A549 (cell line): ENCODE results near the gene CDYL. TPM values are rescaled to one million over a fixed set of nuclear protein-coding genes. Genes with fewer than 3 reads are reported as not detected.

Experiments used
- ATAC-seq, 2 experiments: fragments of 200-7000 bp in 1 of 2; fragments of >200 bp in 1 of 2; cut with Nextera tagmentation in 1 of 2; cut with Tn5 transposase in 1 of 2; 3 replicates each; pipeline versions ENCODE4 v1.8.0 to v1.9.1; 2018 to 2020; ENCODE audit warnings: mild to moderate bottlenecking in 1 of 2, moderate library complexity in 1 of 2
- CTCF ChIA-PET: fragments of 300-600 bp; sonication (Branson Sonifier 250); formaldehyde crosslinking; extraction: SDS; loops from one replicate; lab custom pipeline; 2021; ENCODE audit warnings: antibody characterized with exemption, inconsistent platforms; lab: Yijun Ruan, JAX
- POLR2A ChIA-PET: fragments of 350-600 bp; formaldehyde crosslinking; extraction: SDS; loops from one replicate; lab custom pipeline; 2021; ENCODE audit warnings: antibody characterized with exemption, inconsistent platforms; lab: Yijun Ruan, JAX
- DNase-seq, 2 experiments: peaks; one replicate each; pipeline versions ENCODE4 v3.0.0 to v3.0.0-alpha.2; 2011 to 2016; ENCODE audit warnings: low read depth in 1 of 2, low spot score in 1 of 2
- FAIRE-seq: peaks from 2 replicates; lab custom pipeline; 2011; peaks lifted over from hg19 to GRCh38; lab: Jason Lieb, UNC
- H3K27ac ChIP-seq, 2 experiments: fragments of >200 bp; sonication (Bioruptor Twin); formaldehyde crosslinking; 3 replicates each; pipeline ENCODE4 v1.5.1; 2016 to 2017
- H3K4me1 ChIP-seq: fragments of >200 bp; sonication (Bioruptor Twin); formaldehyde crosslinking; 3 replicates; pipeline ENCODE4 v1.6.1; 2016
- H3K4me2 ChIP-seq: fragments of >200 bp; sonication (Bioruptor Twin); formaldehyde crosslinking; 3 replicates; pipeline ENCODE4 v1.6.1; 2016
- H3K4me3 ChIP-seq: fragments of >200 bp; sonication (Bioruptor Twin); formaldehyde crosslinking; 3 replicates; pipeline ENCODE4 v1.5.1; 2016
- H3K9me3 ChIP-seq: fragments of >200 bp; sonication (Bioruptor Twin); formaldehyde crosslinking; 3 replicates; pipeline ENCODE4 v1.6.1; 2016
- BCL3 ChIP-seq: fragments of >200 bp; sonication (Bioruptor Twin); formaldehyde crosslinking; IDR thresholded peaks from 3 replicates; pipeline ENCODE4 v1.6.1; 2016
- CBX2 ChIP-seq: fragments of 200-600 bp; sonication (generic); IDR thresholded peaks from 2 replicates; pipeline ENCODE4 v1.6.1; 2016; ENCODE audit warnings: low read depth, mild to moderate bottlenecking, borderline replicate concordance
- CHD4 ChIP-seq: fragments of 200-600 bp; sonication (generic); IDR thresholded peaks from 2 replicates; pipeline ENCODE4 v1.6.1; 2016; ENCODE audit warnings: antibody characterized with exemption, mild to moderate bottlenecking, borderline replicate concordance
- EHMT2 ChIP-seq: fragments of 200-600 bp; sonication (generic); IDR thresholded peaks from 2 replicates; pipeline ENCODE4 v1.6.1; 2016; ENCODE audit warnings: antibody characterized with exemption, low read depth, mild to moderate bottlenecking, moderate library complexity
- ELK1 ChIP-seq: fragments of 150-350 bp; IDR thresholded peaks from 2 replicates; pipeline ENCODE4 v1.6.1; 2014; ENCODE audit warnings: low read depth, mild to moderate bottlenecking, low read length
- EP300 ChIP-seq, 2 experiments: fragments of >200 bp; sonication (Bioruptor Twin); formaldehyde crosslinking; IDR thresholded peaks; 2 replicates in 1 of 2; 3 replicates in 1 of 2; pipeline ENCODE4 v1.6.1; 2016 to 2017
- FOSL2 ChIP-seq, 2 experiments: fragments of 450-650 bp in 1 of 2; fragments of >200 bp in 1 of 2; sonication (Bioruptor Twin) in 1 of 2; formaldehyde crosslinking; IDR thresholded peaks; 2 replicates each; pipeline versions ENCODE4 v1.5.0 to v1.6.1; 2016 to 2020; ENCODE audit warnings: mild to moderate bottlenecking in 1 of 2, moderate library complexity in 1 of 2
- FOXS1 ChIP-seq: fragments of 250-450 bp; sonication (Bioruptor Pico); IDR thresholded peaks from 2 replicates; pipeline ENCODE4 v1.5.0; 2020; ENCODE audit warnings: mild to moderate bottlenecking, moderate library complexity
- GATA3 ChIP-seq: IDR thresholded peaks from 2 replicates; pipeline ENCODE4 v1.6.1; 2012; ENCODE audit warnings: borderline replicate concordance
- HES2 ChIP-seq: fragments of >200 bp; sonication (Bioruptor Twin); formaldehyde crosslinking; IDR thresholded peaks from 2 replicates; pipeline ENCODE4 v1.6.1; 2016
- HMGXB4 ChIP-seq: fragments of 250-450 bp; sonication (Bioruptor Pico); IDR thresholded peaks from 2 replicates; pipeline ENCODE4 v1.5.0; 2021; ENCODE audit warnings: mild to moderate bottlenecking, moderate library complexity, borderline replicate concordance
- HOXA7 ChIP-seq: fragments of 250-450 bp; sonication (Bioruptor Pico); IDR thresholded peaks from 2 replicates; pipeline ENCODE4 v1.5.0; 2020; ENCODE audit warnings: mild to moderate bottlenecking, moderate library complexity
- HOXB13 ChIP-seq: fragments of 250-450 bp; sonication (Bioruptor Pico); IDR thresholded peaks from 2 replicates; pipeline ENCODE4 v1.5.0; 2020; ENCODE audit warnings: low read depth, mild to moderate bottlenecking, moderate library complexity
- JUN ChIP-seq, 2 experiments: fragments of >200 bp; sonication (Bioruptor Twin); formaldehyde crosslinking; IDR thresholded peaks; 2 replicates in 1 of 2; 3 replicates in 1 of 2; pipeline ENCODE4 v1.6.1; 2016 to 2017
- KDM5A ChIP-seq: fragments of 200-600 bp; sonication (generic); IDR thresholded peaks from 2 replicates; pipeline ENCODE4 v1.6.1; 2016; ENCODE audit warnings: antibody characterized with exemption, mild to moderate bottlenecking
- MAZ ChIP-seq: fragments of 150-350 bp; IDR thresholded peaks from 2 replicates; pipeline ENCODE4 v1.6.1; 2014; ENCODE audit warnings: antibody characterized with exemption, low read depth, low read length, borderline replicate concordance
- PHF8 ChIP-seq: fragments of 200-600 bp; sonication (generic); IDR thresholded peaks from 2 replicates; pipeline ENCODE4 v1.6.1; 2016; ENCODE audit warnings: low read depth, mild to moderate bottlenecking, antibody characterized with exemption, moderate library complexity, borderline replicate concordance
- REST ChIP-seq: fragments of 200-600 bp; sonication (generic); IDR thresholded peaks from 2 replicates; pipeline ENCODE4 v1.6.1; 2016; ENCODE audit warnings: antibody characterized with exemption, mild to moderate bottlenecking, moderate library complexity
- ZNF302 ChIP-seq: fragments of 250-450 bp; sonication (Bioruptor Pico); IDR thresholded peaks from 2 replicates; pipeline ENCODE4 v1.9.0; 2021; ENCODE audit warnings: inconsistent platforms, mild to moderate bottlenecking, moderate library complexity
- WGBS: methylation state at CpG from one replicate; pipeline ENCODE4 v1.1.6; 2017; ENCODE audit errors: missing lambda C conversion rate; 5-methylcytosine and 5-hydroxymethylcytosine counted together
- polyA plus RNA-seq, 4 experiments: library from polyadenylated mRNA; depleted of rRNA in 3 of 4; stranded (reverse); fragments of >200 nt; fragmentation: RNase III in 1 of 4; extraction: RNeasy Plus Mini Kit Qiagen cat#74134 plus additional on column Dnase treatment in 1 of 4; gene quantifications; 2 replicates in 3 of 4; 3 replicates in 1 of 4; pipeline ENCODE4 v1.2.3, GENCODE V29; 2011 to 2017

Gene CDYL
- polyA plus RNA-seq, 2 of the 4 experiments (the other 2 are of a cell fraction), result 18.6 to 42.7 TPM

GRCh38 chr6:4939241-4939640, 163.0 kb downstream of the CDYL start:
- Histone ChIP-seq H3K9me3 (no peaks in the 10 kb centered on the region), H3K4me2 (no peak overlapping the region), H3K4me1 (peaks cover 46% of the 10 kb centered on the region), H3K4me3 (no peak overlapping the region), H3K27ac (no peak overlapping the region)
- DNase-seq (no peak), FAIRE-seq (no peak), ATAC-seq (no peak)
- TF ChIP-seq PHF8 (no peak), FOSL2 (IDR thresholded peaks at IDR 0.05) (no peak), FOSL2 (CRISPR knock-in tag; IDR thresholded peaks at IDR 0.05) (no peak), MAZ (no peak), BCL3 (no peak), KDM5A (no peak), ELK1 (no peak), ZNF302 (CRISPR knock-in tag) (no peak), HMGXB4 (CRISPR knock-in tag) (no peak), JUN (IDR thresholded peaks at IDR 0.05) (no peak), HOXA7 (no peak), EP300 (IDR thresholded peaks at IDR 0.05) (no peak), EHMT2 (no peak), HES2 (no peak), REST (no peak), CHD4 (no peak), CBX2 (no peak), GATA3 (no peak), HOXB13 (CRISPR knock-in tag) (no peak), FOXS1 (no peak)
- WGBS, result 88% methylated on average over 1 of the region's 1 CpG
- ChIA-PET POLR2A (no interaction called here), CTCF (no interaction called here)
